ENCODE measurements around the gene DNAJC5. TPM values are rescaled to one million over a fixed set of nuclear protein-coding genes. Genes with fewer than 3 reads are reported as not detected.

The DNAJC5 gene
- total RNA-seq, 1 experiment from 2014 or later = 16.1 TPM

- DNase-seq (ENCODE audit: low spot score) = no peak
Measured at GRCh38 chr20:63884506-63885263, 10.2 kb upstream of the DNAJC5 start.

- no peak for DNase-seq (ENCODE audit: low spot score)
Measured at GRCh38 chr20:63885264-63886053, 9.5 kb upstream of the DNAJC5 start.

DNA sequence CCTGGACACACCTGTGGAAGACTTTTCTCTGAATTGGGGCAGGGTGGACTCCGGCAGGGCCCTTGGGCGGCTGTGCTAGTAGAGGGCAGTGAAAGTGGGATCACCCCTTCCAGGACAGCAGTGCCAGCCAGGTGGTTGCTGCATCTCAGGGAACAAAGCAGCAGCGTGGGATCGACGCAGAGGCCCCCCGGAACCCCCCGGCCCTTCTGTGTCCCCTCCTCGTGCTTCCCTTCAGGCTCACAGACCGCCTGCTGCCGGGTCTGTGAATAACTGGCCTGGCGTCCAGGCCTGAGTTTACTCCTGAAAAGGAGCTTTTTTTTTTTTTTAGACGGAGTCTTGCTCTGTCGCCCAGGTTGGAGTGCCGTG lies 8.9 kb upstream of the DNAJC5 start:
- no peak for DNase-seq (ENCODE audit: low spot score)

DNA sequence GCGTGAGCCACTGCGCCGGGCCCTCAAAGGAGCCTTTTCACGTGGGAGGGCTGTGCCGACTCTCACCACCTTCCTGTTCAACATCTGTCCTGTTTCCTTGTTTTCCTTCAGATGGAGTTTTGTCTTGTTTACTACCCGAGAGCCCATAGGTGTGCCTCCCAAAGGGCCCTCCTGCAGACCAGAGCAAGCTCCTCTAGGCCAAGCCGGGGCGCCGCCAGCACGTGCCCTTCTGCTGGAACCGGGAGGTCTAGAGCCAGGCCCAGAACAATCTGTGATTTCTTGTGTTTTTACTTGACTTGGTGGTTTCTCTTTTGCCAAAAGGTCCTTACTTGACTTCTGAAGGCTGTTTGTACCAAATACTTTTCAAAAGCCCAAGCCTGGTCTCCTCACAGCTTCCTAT lies 8.0 kb upstream of the DNAJC5 start:
- no peak for DNase-seq (ENCODE audit: low spot score)

DNA sequence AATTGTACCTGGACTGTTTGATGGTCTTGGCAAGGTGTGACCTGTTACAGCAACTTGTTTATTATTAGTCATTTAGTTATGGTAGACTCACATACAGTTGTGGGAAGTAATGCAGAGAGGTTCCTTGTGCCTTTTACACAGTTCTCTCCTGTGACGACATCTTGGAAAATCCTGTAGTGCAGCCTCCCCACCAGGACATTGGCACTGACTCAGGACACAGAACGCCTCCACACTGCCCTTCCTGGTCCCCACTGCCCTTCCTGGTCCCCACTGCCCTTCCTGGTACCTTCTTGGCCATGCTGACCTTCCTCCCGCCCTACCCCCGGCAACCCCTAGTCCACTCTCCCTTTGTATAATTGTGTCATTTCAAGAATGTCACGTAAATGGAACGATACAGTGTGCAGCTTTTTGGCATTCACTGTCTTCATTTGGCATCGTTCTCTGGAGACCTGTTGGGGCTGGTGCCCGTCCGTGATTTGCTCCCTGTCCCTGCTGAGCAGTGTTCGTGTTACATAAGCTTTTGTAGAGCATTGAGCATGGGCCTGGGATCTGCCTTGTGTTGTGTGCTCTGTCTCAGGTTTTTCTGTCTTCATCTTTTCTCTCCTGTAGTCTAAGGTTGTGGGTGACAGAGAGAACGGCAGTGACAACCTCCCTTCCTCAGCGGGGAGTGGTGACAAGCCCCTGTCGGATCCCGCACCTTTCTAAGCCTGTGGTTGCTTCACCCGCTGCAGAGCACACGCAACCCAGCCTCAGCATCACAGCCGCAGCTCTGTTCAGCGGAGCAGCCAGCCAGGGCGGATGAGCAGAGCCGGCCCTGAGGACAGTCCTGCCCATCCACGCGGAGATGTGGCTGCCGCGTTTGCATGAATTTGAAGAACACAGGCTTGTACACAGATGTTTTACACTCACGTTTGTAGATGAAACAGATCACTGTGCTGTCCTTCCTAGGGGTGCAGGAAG lies 5.4 kb upstream of the DNAJC5 start:
- no peak for DNase-seq (ENCODE audit: low spot score)

DNA sequence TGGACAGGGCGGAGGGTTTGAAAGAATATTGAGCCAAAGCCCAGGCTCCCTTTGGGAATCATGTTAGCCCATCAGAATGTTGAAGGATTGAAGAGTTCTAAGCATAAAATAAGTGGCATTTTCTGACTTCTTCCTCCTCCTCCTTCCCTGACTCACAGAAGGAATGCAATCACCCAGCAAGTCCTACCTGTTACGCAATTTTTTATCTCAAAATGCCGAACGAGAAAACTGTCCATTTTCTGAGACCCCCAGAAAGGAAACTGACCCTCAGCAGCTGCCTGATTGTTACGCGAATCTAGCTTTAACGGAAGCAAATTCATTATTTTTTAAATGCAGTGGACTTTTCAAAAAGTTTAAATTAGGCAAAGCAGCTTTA lies 4.7 kb upstream of the DNAJC5 start:
- no peak for DNase-seq (ENCODE audit: low spot score)

- no peak for DNase-seq (ENCODE audit: low spot score)
Measured at GRCh38 chr20:63890616-63891015, 4.3 kb upstream of the DNAJC5 start.

GRCh38 chr20:63891061-63892002 lies 3.6 kb upstream of the DNAJC5 start:
- DNase-seq (ENCODE audit: low spot score) = no peak

GRCh38 chr20:63892402-63892801 lies 2.5 kb upstream of the DNAJC5 start:
- no peak for DNase-seq (ENCODE audit: low spot score)

DNA sequence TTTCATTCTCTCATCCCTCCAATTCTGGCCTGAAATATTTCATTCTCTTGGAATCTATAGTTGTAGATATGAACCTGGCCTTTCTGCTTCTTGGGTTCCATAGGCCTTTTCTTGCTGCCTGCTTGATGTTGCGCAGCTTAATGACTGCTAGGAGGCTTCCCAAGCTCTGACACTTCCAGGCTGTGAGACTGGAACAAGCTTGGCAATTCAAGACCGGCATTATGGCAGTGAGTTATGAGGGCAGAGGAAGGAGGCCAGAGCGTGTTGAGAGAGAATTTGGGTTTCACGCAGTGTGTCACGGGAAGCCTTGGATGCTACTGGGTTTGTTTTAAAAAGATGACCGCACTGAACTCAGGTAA lies 948 bp upstream of the DNAJC5 start:
- DNase-seq (ENCODE audit: low spot score) = no peak

GRCh38 chr20:63895202-63895951 lies 451 bp downstream of the DNAJC5 start:
- DNase-seq (ENCODE audit: low spot score) = no peak

DNA sequence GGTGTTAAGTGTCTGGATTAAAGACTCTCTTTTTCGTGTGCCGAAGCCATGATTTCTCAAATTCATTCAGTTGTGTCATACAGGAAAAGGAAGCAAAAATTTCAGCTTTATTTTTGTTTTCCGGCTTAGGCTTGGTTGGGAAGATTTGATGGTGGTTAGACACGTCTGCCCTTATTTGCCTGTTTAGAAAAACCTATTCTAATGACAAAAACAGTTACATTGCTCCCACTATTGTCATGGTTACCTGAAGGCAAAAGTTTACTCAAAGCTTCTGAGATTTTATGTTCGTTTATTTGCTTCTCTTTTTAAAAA lies 982 bp downstream of the DNAJC5 start:
- DNase-seq (ENCODE audit: low spot score) = no peak

DNA sequence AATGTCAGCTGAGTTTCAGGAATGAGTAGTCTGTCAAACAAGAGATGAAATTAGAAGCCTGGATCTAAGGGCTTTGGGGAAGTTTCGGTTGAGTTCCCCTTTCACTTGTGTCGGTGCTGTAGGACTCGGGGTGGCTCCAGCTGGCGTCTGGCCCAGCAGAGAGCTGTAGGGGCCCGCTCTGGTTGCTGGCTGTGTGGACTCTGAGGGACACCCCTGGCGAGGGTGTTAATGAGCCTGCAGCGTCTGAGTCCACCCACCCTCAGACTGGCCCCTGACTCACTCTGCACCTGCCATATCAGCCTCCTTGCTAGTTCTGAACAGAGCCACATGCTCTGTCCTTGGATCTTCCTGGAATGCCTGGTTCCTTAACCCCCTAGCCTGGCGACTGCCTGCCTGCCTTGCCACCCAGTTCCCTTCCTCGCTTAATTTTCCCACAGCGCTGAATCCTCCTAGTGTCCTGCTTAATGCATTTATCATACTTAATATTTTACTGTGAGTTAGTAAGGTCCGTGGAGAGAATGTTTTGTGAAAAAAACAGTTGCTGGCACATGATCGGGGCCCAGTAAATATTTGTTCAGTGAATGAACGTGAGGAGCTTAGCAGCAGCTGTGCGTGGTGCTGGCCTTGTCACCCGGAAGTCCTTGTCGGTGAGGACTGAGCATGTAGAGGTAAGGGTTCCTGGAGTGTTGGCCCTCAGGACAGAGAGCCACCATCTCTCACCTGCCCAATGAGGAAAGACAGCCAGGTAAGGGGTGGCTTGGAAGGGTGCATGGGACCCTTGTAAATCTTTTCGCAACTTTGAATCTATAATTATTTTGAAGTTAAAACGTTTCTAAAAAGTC lies 1.6 kb downstream of the DNAJC5 start:
- no peak for DNase-seq (ENCODE audit: low spot score)

- no peak for DNase-seq (ENCODE audit: low spot score)
Measured at GRCh38 chr20:63897978-63898561, 3.1 kb downstream of the DNAJC5 start.

DNA sequence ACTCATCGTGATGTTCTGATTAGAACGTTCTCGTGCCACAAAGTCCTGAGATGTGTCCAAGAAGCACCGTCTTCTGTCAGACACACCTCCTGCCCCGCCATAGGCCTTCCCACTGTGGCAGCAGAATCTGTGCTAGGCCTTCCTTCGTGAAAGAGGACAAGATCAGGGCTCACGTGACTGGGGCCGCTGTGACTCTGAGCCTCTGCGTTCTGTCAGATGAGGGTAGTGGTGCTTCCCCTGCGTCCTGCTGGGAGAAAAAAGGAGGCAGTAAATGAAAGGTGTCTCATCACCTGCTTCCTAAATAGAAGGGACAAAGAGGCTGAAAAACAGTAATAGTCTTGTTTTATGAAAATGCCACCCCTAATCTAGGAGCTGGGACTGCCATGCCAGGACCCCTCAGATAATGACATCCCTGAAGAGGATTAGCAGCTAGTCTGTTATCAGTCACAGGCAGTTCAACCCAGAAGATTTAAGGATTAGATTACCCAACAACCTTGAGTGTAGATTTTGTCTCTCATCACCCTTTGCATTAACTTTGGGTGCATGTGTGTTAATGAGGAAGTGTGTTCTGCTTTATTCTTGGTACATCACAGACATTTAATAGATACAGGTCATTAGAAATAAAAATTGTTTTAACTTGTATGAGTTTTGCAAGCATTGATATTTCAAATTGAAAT lies 4.1 kb downstream of the DNAJC5 start:
- DNase-seq (ENCODE audit: low spot score) = no peak

DNA sequence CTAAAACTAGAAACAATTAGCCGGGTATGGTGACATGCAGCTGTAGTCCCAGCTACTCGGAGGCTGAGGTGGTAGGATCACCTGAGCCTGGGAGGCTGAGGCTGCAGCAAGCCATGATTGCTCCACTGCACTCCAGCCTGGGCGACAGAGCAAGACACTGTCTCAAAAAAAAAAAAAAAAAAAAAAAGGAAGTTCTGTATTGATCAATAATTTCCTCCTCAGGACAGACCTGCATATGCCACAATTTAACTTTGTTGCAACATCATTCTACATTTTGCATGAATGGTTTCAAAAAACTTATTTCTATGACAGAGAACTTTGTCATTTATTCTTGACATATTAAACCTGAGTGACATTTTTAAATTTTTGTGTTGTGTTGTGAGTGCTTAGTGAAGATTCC lies 5.5 kb downstream of the DNAJC5 start:
- no peak for DNase-seq (ENCODE audit: low spot score)

- no peak for DNase-seq (ENCODE audit: low spot score)
Measured at GRCh38 chr20:63903796-63904561, 9.1 kb downstream of the DNAJC5 start.

Data from H4 (cell line).